HepG2 (cell line): ENCODE measurements around the gene FSCN2. TPM values are rescaled to one million over a fixed set of nuclear protein-coding genes. Genes with fewer than 3 reads are reported as not detected.

Experiments
- ASH2L ChIP-seq: fragments of 300-600, 200-600 bp; sonication (generic); IDR thresholded peaks from 2 replicates; pipeline ENCODE4 v1.7.0; 2017; ENCODE audit warnings: low read depth, mild to moderate bottlenecking, moderate library complexity, mixed read lengths, low read length; ENCODE audit not compliant: insufficient read length
- DNMT3B ChIP-seq: conservative IDR thresholded peaks from 2 replicates; pipeline ENCODE4 v1.6.1; 2016; ENCODE audit warnings: missing biosample characterization, control low read depth
- HDAC1 ChIP-seq: sonication (generic); formaldehyde crosslinking; IDR thresholded peaks from 2 replicates; pipeline ENCODE4 v1.5.1; 2020; ENCODE audit warnings: mild to moderate bottlenecking, missing genetic modification reagents
- HNF4A ChIP-seq: sonication (generic); formaldehyde crosslinking; IDR thresholded peaks from 2 replicates; pipeline ENCODE4 v1.4.0; 2020; ENCODE audit warnings: missing genetic modification reagents
- HNRNPUL1 ChIP-seq: fragments of 200-400 bp; formaldehyde crosslinking; IDR thresholded peaks from 2 replicates; pipeline ENCODE4 v1.6.1; 2017; ENCODE audit warnings: low read depth, mild to moderate bottlenecking, low read length, moderate library complexity
- PCBP2 ChIP-seq: fragments of 200-400 bp; formaldehyde crosslinking; optimal IDR thresholded peaks from 2 replicates; pipeline ENCODE3; 2018; ENCODE audit warnings: low read length, low read depth; ENCODE audit not compliant: poor library complexity, severe bottlenecking
- PHF20 ChIP-seq: sonication (generic); formaldehyde crosslinking; IDR thresholded peaks from 2 replicates; pipeline ENCODE4 v1.5.0; 2020; ENCODE audit warnings: mild to moderate bottlenecking, missing genetic modification reagents
- POLR2A ChIP-seq, 2 experiments: IDR thresholded peaks; 2 replicates each; pipeline ENCODE4 v1.6.1; 2011; ENCODE audit warnings: low read depth in 2 of 2, low read length in 2 of 2, mild to moderate bottlenecking in 1 of 2, moderate library complexity in 1 of 2; ENCODE audit not compliant: insufficient read depth in 1 of 2
- SNAPC4 ChIP-seq: sonication (generic); formaldehyde crosslinking; IDR thresholded peaks from 2 replicates; pipeline ENCODE4 v1.4.0; 2020; ENCODE audit warnings: mild to moderate bottlenecking, missing genetic modification reagents
- ZBTB4 ChIP-seq: sonication (generic); formaldehyde crosslinking; IDR thresholded peaks from 2 replicates; pipeline ENCODE4 v1.4.0; 2020; ENCODE audit warnings: missing genetic modification reagents, mild to moderate bottlenecking, borderline replicate concordance
- ZFP36 ChIP-seq: fragments of 150-350 bp; IDR thresholded peaks from 2 replicates; pipeline ENCODE4 v1.6.1; 2018; ENCODE audit warnings: borderline replicate concordance, low read length, low read depth; ENCODE audit not compliant: partially characterized antibody
- ZFP91 ChIP-seq: sonication (generic); formaldehyde crosslinking; IDR thresholded peaks from 2 replicates; pipeline ENCODE4 v1.9.0; 2022; ENCODE audit warnings: missing genetic modification reagents, mild to moderate bottlenecking, borderline replicate concordance
- ZNF224 ChIP-seq: sonication (generic); formaldehyde crosslinking; IDR thresholded peaks from 2 replicates; pipeline ENCODE4 v1.5.0; 2020; ENCODE audit warnings: mild to moderate bottlenecking, missing genetic modification reagents
- ZNF280B ChIP-seq: sonication (generic); formaldehyde crosslinking; IDR thresholded peaks from 2 replicates; pipeline ENCODE4 v1.5.0; 2020; ENCODE audit warnings: missing genetic modification reagents, mild to moderate bottlenecking, borderline replicate concordance
- ZNF607 ChIP-seq: sonication (generic); formaldehyde crosslinking; IDR thresholded peaks from 2 replicates; pipeline ENCODE4 v1.5.1; 2020; ENCODE audit warnings: missing genetic modification reagents, mild to moderate bottlenecking, borderline replicate concordance
- polyA plus RNA-seq, 8 experiments: library from polyadenylated mRNA; depleted of rRNA in 3 of 8; stranded (reverse) in 7 of 8; unstranded in 1 of 8; fragments of >200 nt; fragmentation: Illumina TruSeq in 4 of 8; extraction: Trizol in 4 of 8; gene quantifications; 2 replicates each; pipeline versions ENCODE4 v1.2.1 to v1.2.3, GENCODE V29; 2011 to 2016; ENCODE audit warnings: low read depth in 4 of 8, missing spikeins in 1 of 8, mixed read lengths in 1 of 8; ENCODE audit not compliant: insufficient read depth in 1 of 8
- total RNA-seq, 5 experiments: library from RNA; depleted of rRNA; stranded (reverse); fragments of >200 nt; fragmentation: Illumina TruSeq; extraction: Trizol; gene quantifications; 2 replicates each; pipeline ENCODE4 v1.2.3, GENCODE V29; 2016; ENCODE audit warnings: low read depth in 1 of 5

The FSCN2 gene
- total and polyA plus RNA-seq, 2 of the 13 experiments (the other 11 are each of a cell fraction or from before 2014, with no cell fraction given) = 0.09 TPM; not detected in 1

- TF ChIP-seq PHF20 (CRISPR knock-in tag) = no peak
- no peak for TF ChIP-seq ZNF607
- no peak for TF ChIP-seq HNF4A
- TF ChIP-seq ZBTB4 (CRISPR knock-in tag) = no peak
- no peak for TF ChIP-seq POLR2A (IDR thresholded peaks at IDR 0.05; ENCODE audit: insufficient read depth in 1 of 2, low read depth in 2 of 2, low read length in 2 of 2)
- no peak for TF ChIP-seq HNRNPUL1
- no peak for TF ChIP-seq SNAPC4 (CRISPR knock-in tag)
- no peak for TF ChIP-seq ZNF224
- no peak for TF ChIP-seq DNMT3B (CRISPR knock-in tag)
- TF ChIP-seq ASH2L = no peak
- no peak for TF ChIP-seq HDAC1 (CRISPR knock-in tag)
- TF ChIP-seq ZNF280B (CRISPR knock-in tag) = no peak
- TF ChIP-seq ZFP36 = no peak
- no peak for TF ChIP-seq ZFP91 (CRISPR knock-in tag)
- no peak for TF ChIP-seq PCBP2
Observed at GRCh38 chr17:81488276-81488860, 39.8 kb upstream of the FSCN2 start (continued).
